Type B pancreatic cell (in vitro differentiated cells): ENCODE results near the gene HYAL1. TPM values are rescaled to one million over a fixed set of nuclear protein-coding genes. Genes with fewer than 3 reads are reported as not detected.
A peak's percentile ranks its signal among the peaks of the same experiment; 100 is the strongest.

Experiments used
- DNase-seq: peaks from one replicate; pipeline ENCODE4 v3.0.0; 2021; ENCODE audit warnings: mixed read lengths; ENCODE audit not compliant: unreplicated experiment; ENCODE audit errors: extremely low spot score
- H3K27ac Mint-ChIP-seq: 2 replicates; pipeline ENCODE4 v1.8.0; 2021; ENCODE audit warnings: mild to moderate bottlenecking, mixed read lengths
- H3K27me3 Mint-ChIP-seq: 2 replicates; pipeline ENCODE4 v1.8.0; 2021; ENCODE audit warnings: mixed read lengths
- H3K36me3 Mint-ChIP-seq: 2 replicates; pipeline ENCODE4 v1.8.0; 2021; ENCODE audit warnings: mixed read lengths
- H3K4me1 Mint-ChIP-seq: one replicate; pipeline ENCODE4 v1.8.0; 2021; ENCODE audit warnings: mixed read lengths; ENCODE audit not compliant: unreplicated experiment
- H3K4me3 Mint-ChIP-seq: 2 replicates; pipeline ENCODE4 v1.8.0; 2021; ENCODE audit warnings: mild to moderate bottlenecking, mixed read lengths
- H3K9me3 Mint-ChIP-seq: 2 replicates; pipeline ENCODE4 v1.8.0; 2021; ENCODE audit warnings: mixed read lengths
- total RNA-seq: library from RNA; stranded (reverse); gene quantifications from 2 replicates; pipeline ENCODE4 v1.2.1, GENCODE V29; 2021; ENCODE audit warnings: low replicate concordance
- TF ChIP-seq, protein P1 (sequence below): fragments of 200-600 bp; sonication (generic); conservative IDR thresholded peaks from 2 replicates; pipeline ENCODE4 v1.5.0; 2021; ENCODE audit warnings: antibody characterized with exemption, mild to moderate bottlenecking

The HYAL1 gene
- total RNA-seq, 1 donor from 2014 or later: 3.7 TPM

DNA sequence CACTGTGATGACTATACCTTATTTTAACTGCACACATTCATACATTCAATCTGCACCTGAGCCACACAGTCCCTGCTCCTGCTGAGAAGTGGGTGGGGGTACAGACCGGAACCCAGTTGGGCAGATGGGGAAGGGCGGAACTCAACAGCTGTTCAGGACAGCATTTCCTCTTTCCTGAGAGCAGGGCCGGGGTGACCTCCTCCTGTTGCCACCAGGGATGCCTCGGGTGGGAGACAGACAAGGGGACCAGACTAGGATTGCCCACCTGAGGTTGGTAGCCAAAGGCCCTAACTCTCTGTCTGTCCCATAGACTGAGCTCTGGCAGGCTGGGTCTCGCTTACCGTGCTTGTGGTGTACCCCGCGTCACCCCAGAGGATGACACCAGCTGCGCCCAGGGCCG, 15.2 kb upstream of the HYAL1 start:
- H3K4me3 Mint-ChIP-seq: peak overlapping the region; percentile 77

DNA sequence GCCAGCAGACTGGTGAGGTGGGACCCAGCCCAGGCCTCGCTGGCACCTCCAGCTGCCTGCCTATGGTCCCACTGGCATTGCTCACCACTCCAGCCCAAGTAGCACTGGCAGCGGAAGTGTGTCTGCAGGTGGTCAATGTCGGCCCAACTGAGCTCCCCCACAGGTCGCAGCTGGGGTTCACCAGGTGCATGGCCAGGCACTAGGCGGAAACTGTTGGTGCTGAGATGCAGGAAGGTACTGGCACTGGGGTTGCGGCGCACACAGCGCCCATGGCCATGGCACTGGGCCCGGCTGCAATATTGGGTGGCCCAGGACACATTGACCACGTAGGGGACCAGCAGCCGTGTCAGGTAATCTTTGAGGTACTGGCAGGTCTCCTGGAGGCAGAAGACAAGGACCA, 14.8 kb upstream of the HYAL1 start:
- H3K4me3 Mint-ChIP-seq: peak overlapping the region; percentile 77
- H3K27ac Mint-ChIP-seq: peak overlapping the region; percentile 98
- H3K4me1 Mint-ChIP-seq: peaks cover 32% of the 10 kb centered on the region
- H3K36me3 Mint-ChIP-seq: peaks cover 22% of the 10 kb centered on the region
- TF ChIP-seq, protein P1, sequence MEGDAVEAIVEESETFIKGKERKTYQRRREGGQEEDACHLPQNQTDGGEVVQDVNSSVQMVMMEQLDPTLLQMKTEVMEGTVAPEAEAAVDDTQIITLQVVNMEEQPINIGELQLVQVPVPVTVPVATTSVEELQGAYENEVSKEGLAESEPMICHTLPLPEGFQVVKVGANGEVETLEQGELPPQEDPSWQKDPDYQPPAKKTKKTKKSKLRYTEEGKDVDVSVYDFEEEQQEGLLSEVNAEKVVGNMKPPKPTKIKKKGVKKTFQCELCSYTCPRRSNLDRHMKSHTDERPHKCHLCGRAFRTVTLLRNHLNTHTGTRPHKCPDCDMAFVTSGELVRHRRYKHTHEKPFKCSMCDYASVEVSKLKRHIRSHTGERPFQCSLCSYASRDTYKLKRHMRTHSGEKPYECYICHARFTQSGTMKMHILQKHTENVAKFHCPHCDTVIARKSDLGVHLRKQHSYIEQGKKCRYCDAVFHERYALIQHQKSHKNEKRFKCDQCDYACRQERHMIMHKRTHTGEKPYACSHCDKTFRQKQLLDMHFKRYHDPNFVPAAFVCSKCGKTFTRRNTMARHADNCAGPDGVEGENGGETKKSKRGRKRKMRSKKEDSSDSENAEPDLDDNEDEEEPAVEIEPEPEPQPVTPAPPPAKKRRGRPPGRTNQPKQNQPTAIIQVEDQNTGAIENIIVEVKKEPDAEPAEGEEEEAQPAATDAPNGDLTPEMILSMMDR: no peak
- H3K9me3 Mint-ChIP-seq: no peaks in the 10 kb centered on the region
- no peak for DNase-seq
- no peaks in the 10 kb centered on the region for H3K27me3 Mint-ChIP-seq

More for the DNA sequence above, 15.2 kb upstream of the HYAL1 start:
- H3K9me3 Mint-ChIP-seq: no peaks in the 10 kb centered on the region
- H3K4me1 Mint-ChIP-seq: peaks cover 32% of the 10 kb centered on the region
- TF ChIP-seq, protein P1: no peak
- peaks cover 21% of the 10 kb centered on the region for H3K36me3 Mint-ChIP-seq
- DNase-seq: no peak
- H3K27ac Mint-ChIP-seq: peak overlapping the region; percentile 98
- no peaks in the 10 kb centered on the region for H3K27me3 Mint-ChIP-seq

- TF ChIP-seq, protein P1: no peak
- Mint-ChIP-seq H3K27ac (peak overlapping the region; percentile 100), H3K9me3 (no peaks in the 10 kb centered on the region), H3K4me1 (peaks cover 32% of the 10 kb centered on the region), H3K4me3 (peak overlapping the region; percentile 81), H3K36me3 (peaks cover 22% of the 10 kb centered on the region), H3K27me3 (no peaks in the 10 kb centered on the region)
- DNase-seq: no peak
These were observed 13.9 kb upstream of the HYAL1 start for GRCh38 chr3:50317300-50317699.

DNA sequence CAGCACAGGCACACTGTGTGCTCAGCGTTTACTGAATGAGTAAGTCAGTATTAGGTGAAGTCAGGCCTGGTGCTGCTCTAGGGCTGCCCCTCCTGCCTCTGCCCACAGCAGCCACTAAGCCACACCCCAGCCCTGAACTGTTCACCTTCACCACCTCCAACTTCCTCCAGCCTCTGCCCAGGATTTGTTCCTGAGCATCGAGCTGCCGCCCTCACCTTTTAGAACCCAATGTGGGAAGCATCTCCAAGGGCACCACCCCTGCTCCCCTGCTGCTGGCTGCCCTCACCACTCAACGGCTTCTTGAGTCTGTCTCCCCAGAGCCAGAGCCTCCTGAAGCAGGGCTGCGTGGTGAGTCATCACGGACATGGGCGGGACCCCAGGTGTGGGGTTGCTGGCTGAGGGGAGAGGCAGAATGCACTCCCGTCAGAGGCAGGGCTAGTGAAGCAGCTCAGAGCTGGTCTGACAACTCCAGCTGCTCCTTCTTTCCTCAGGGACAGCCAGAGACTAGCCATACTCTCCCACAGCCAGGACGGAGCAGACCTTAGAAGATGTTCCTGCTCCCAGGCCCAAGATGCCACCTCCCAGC, 13.4 kb upstream of the HYAL1 start:
- H3K27ac Mint-ChIP-seq: peak overlapping the region; percentile 100
- H3K36me3 Mint-ChIP-seq: peaks cover 22% of the 10 kb centered on the region

DNA sequence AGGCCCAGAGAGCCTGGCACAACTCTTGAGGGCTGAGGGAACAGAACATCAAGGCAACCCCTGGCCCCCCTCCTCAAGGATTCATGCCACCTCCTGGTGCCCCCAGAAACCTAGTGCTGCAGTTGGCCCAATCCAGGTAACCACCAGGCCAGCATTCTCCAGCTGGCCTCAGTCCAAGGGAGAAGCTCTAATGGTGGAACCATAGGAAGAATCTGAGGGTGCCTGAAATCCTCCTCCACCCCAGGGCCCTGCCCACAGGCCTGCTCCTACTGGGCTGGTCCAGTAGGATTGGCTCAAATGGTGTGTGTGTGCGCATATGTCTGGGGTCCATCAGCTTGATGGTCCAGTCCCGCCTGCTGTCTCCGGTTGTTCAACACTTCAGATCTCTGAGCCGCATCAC, 11.4 kb upstream of the HYAL1 start:
- H3K27ac Mint-ChIP-seq: peak overlapping the region; percentile 53

More for the DNA sequence above, 13.4 kb upstream of the HYAL1 start:
- no peak for DNase-seq
- TF ChIP-seq, protein P1: no peak
- Mint-ChIP-seq H3K4me3 (peak overlapping the region; percentile 81), H3K27me3 (no peaks in the 10 kb centered on the region), H3K9me3 (no peaks in the 10 kb centered on the region), H3K4me1 (peaks cover 32% of the 10 kb centered on the region)

More for the DNA sequence above, 11.4 kb upstream of the HYAL1 start:
- Mint-ChIP-seq H3K27me3 (no peaks in the 10 kb centered on the region), H3K36me3 (peaks cover 24% of the 10 kb centered on the region), H3K4me3 (peak overlapping the region; percentile 30), H3K4me1 (peaks cover 27% of the 10 kb centered on the region), H3K9me3 (no peaks in the 10 kb centered on the region)
- TF ChIP-seq, protein P1: no peak
- DNase-seq: no peak
